Suppressor macrophage treated with lipopolysaccharide for 4 hours (primary cell): ENCODE data around the gene GNAZ.

Experiments
- DNase-seq: peaks from one replicate; pipeline ENCODE4 v3.0.0-alpha.2; 2020

GNAZ gene

DNA sequence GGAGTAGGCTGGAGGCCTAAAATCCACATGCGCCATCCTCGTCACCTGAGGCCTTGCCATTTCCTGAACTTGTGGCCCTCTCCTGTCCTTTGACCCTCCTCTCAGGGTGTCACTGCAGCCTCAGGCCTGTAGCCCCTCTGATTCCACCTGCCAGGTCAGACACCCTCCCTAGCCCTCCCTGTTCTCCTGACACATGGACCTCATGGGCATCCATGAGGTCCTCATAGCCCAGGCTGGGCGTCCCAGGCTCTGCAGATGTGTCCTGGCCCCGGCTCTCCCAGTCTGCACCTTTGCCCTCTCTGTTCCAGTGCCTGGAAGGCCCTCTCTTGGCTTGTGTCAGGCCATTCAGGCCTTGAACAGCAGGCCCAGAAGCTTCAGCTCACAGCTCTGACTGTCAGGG, 90.7 kb downstream of the GNAZ start:
- no peak for DNase-seq

DNA sequence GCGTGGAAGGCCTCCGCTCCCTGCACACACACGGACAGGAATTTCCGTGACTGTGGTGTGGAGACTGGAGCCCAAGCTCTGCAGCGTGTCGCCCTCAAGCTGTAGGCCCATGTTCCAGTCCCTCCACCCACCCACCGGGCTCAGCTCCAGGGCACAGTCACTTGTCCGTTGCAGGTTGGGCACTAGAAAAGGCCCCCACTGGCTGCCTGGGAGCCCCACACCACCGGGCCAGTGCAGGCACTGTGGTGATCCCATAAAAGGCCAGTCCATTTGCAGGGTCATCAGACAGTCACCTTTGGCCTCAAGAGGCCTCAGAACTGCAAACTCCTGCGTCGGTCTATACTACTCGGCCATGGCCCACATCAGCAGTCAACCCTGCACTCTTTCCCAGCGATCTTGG, 91.3 kb downstream of the GNAZ start:
- no peak for DNase-seq

DNA sequence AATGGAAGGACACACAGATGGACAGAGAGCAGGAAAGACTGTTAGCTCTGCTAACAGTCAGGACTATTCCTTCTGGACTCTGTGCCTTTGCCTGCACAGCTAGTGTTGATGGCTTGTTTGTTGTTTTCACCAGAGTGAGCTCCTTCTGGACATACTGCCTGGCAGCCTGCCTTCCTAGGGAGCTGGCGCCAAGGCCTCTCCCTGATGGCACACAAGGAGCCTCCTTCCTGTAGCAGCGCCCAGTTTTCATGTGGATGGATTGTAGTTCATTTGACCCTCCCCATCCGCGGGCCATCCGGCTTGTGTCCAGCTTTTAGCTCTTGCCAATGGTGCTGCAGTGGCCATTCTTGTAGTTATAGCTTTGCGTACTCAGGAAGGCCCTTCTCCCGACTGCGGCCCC, 93.3 kb downstream of the GNAZ start:
- DNase-seq, result no peak

DNA sequence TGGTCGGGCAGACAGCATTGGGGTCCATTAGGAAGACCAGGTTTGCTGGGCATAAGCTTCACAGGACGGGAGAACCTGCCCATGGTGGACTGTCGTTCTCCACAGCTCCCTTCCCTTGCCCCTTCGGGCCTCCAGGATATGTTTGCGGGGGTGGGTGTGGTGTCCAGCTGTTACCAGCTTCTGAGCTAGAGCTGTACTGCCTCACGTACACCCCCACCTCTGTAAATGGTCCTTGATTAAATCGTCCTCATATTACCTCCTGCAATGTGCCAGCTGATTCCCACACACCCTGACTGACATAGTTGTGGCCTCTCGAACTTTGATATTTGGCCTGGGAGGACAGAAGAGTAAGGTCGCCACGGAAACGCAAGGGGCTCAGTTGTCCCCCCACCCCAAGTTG, 93.8 kb downstream of the GNAZ start:
- DNase-seq, result no peak

DNA sequence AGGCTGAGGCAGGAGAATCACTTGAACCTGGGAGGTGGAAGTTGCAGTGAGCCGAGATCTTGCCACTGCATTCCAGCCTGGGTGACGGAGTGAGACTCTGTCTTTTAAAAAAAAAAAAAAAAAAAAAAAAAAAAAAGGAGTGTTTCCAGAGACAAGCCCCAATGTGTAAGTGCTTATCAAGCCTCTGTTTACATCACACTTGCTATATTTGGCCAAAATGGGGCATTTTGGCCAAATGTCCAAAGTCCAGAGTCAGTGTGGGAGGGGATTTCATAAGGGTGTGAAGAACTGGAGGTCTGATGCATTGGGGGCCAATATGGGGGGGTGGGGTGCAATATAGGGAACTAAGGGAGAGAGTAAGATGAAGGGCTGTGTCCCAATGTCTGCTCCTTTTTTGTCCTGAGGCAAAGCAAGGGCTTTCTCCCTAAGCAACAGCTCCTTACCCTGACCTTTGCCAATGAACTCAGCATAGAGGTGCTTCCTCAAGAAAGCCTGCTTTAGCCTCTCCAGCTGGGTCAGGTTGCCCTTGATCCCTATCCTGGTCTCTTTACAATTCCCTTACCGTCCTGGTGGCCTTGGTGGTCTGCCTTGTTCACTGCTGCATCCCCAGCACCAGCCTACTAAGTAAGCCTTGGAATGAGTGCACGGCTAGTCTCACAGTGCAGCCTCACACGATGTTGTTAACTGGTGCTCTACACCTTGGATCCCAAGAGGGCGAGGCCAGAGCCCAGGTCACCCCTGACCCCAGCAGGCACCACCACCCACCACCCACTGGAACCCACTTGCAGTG, 95.9 kb downstream of the GNAZ start:
- no peak for DNase-seq

DNA sequence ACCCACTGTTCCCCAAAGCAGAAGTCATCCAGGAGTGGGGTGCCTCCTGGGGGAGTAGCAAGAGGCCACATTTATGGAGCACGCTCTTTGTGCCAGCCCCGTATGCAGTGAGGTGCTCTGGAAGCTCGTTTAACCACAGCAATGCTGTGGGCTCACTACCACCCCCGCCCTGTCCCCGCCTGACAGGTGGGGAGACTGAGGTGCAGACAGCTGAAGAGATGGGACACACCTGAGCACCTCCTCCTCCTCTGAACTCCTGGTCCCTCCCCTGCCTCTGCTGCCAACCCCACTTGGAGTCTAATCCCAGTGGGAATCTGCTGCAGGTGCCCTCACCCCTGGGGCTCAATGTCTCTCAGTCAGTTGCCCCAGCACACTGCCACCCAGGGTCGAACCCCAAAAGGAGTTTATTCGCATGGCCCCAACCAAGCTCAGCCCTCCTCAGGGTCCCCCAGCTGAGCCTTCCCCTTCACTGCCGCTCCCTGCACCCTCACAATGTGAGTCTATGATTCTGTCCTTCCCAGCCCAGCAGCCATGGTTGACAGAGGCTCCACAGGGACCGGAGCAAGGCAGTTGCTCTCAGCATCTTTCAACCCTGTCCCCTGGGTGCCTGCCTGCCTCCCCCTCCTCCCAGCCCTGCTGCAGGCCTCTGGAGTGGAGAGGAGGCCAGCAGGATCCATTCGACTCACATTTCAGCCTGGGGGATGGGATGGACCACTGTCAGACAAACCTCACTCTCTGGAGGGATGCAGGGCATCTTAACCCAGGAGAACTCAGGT, 96.7 kb downstream of the GNAZ start:
- no peak for DNase-seq

DNA sequence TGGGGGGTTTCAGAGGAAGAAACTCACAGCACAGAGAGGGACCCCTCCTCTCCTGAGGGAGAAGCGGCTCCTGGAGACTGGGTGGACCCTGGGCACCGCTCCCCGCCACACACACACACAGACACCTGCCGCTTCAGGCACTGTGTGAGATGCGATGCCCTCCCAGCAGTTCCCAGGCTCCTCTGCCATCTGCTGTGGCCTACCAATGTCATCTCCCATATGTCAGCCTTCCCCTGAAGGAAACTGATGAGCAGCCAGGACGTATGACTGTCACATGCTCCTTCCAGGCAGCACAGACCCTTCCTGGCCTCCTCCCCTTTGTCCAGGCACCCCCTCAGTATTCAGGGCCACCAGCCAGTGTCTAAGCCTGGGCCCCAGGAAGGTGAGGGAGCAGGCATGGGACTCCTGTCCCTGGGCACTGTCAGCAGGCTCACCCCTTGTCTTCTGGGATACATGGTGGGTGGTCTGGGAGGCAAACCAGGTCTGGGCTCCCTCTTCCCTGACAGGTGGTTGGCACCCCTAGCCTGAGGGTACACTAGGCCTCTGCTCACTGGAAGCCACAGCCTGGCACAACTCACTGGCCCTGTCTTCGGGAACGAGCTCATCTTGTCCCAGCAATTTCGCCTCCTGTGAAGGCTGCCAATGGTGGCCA, 98.2 kb downstream of the GNAZ start:
- no peak for DNase-seq

DNA sequence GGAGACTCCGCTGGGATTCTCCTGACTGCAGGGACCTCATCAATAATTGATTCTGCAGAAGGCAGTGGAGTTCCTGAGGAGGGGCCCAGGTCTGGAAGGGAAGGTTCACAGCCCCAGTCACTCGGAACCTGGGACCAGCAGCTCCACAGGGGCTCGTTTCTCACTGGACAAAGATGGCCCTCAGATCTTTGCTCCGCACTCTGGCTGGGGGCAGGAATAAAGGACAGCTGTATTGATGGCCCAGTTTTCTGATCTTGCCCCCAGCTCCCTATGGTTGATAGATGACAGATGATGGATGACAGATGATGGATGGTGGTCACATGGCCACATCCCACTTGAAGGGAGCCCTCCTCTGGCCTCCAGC, 98.7 kb downstream of the GNAZ start:
- DNase-seq, result no peak
